K562 (cell line): Measurements from ENCODE around the gene MRPL10. TPM values are rescaled to one million over a fixed set of nuclear protein-coding genes. Genes with fewer than 3 reads are reported as not detected.

Source experiments
- AFF1 ChIP-seq, 2 experiments: fragments of 450-650 bp; IDR thresholded peaks; 2 replicates each; pipeline ENCODE4 v1.6.1; 2018; ENCODE audit warnings: mild to moderate bottlenecking in 2 of 2, low read depth in 1 of 2; ENCODE audit not compliant: partially characterized antibody in 2 of 2
- DIDO1 ChIP-seq: fragments of 450-650 bp; IDR thresholded peaks from 2 replicates; pipeline ENCODE4 v1.6.1; 2016; ENCODE audit warnings: low read depth, missing biosample characterization, missing genetic modification characterization
- E2F4 ChIP-seq: sonication (generic); formaldehyde crosslinking; IDR thresholded peaks from 2 replicates; pipeline ENCODE4 v1.8.0; 2022; ENCODE audit warnings: mild to moderate bottlenecking, low read depth, missing genetic modification reagents
- FOXP4 ChIP-seq: sonication (generic); formaldehyde crosslinking; IDR thresholded peaks from 2 replicates; pipeline ENCODE4 v1.8.0; 2022; ENCODE audit warnings: mild to moderate bottlenecking, missing genetic modification reagents, borderline replicate concordance
- GTF3C2 ChIP-seq: IDR thresholded peaks from 3 replicates; pipeline ENCODE4 v1.6.1; 2011; ENCODE audit warnings: borderline replicate concordance, mild to moderate bottlenecking, moderate library complexity; ENCODE audit not compliant: insufficient read length; ENCODE audit errors: extremely low read depth
- HNRNPH1 ChIP-seq: fragments of 200-400 bp; formaldehyde crosslinking; optimal IDR thresholded peaks from 2 replicates; pipeline ENCODE3; 2017; ENCODE audit warnings: low read depth, mild to moderate bottlenecking, low read length, moderate library complexity
- MCM7 ChIP-seq, 2 experiments: fragments of 450-650 bp; IDR thresholded peaks; 2 replicates each; pipeline ENCODE4 v1.6.1; 2016 to 2018
- NCOA2 ChIP-seq, 2 experiments: fragments of 450-650 bp; IDR thresholded peaks; 2 replicates each; pipeline ENCODE4 v1.6.1; 2018; ENCODE audit warnings: mild to moderate bottlenecking in 2 of 2, moderate library complexity in 1 of 2; ENCODE audit not compliant: partially characterized antibody in 2 of 2
- POLR2A ChIP-seq: fragments of 450-650 bp; conservative IDR thresholded peaks from 2 replicates; pipeline ENCODE4 v1.6.1; 2016
- ZBTB2 ChIP-seq: fragments of 450-650 bp; IDR thresholded peaks from 2 replicates; pipeline ENCODE4 v1.6.1; 2016; ENCODE audit warnings: antibody characterized with exemption
- ZNF586 ChIP-seq: fragments of 450-650 bp; formaldehyde crosslinking; conservative IDR thresholded peaks from 2 replicates; pipeline ENCODE4 v1.4.0; 2020; ENCODE audit warnings: mild to moderate bottlenecking, moderate library complexity
- ZNF639 ChIP-seq, 2 experiments: fragments of 200-800 bp in 1 of 2; sonication (Bioruptor generic) in 1 of 2; sonication (generic) in 1 of 2; formaldehyde crosslinking in 1 of 2; IDR thresholded peaks in 1 of 2; conservative IDR thresholded peaks in 1 of 2; 2 replicates each; pipeline versions ENCODE4 v1.5.0 to v1.6.1; 2016 to 2020; ENCODE audit warnings: missing compliant biosample characterization in 1 of 2, missing genetic modification characterization in 1 of 2, missing genetic modification reagents in 1 of 2
- polyA plus RNA-seq, 8 experiments: library from polyadenylated mRNA; depleted of rRNA in 4 of 8; stranded (reverse) in 5 of 8; unstranded in 3 of 8; fragments of >200 nt; fragmentation: Nextera tagmentation in 2 of 8; fragmentation: Illumina TruSeq in 1 of 8; extraction: Ambion mirVana in 2 of 8; extraction: Trizol in 1 of 8; gene quantifications; 2 replicates each; pipeline versions ENCODE4 v1.2.1 to v1.2.3, GENCODE V29; 2011 to 2014; ENCODE audit warnings: inconsistent platforms in 1 of 8, missing spikeins in 1 of 8
- total RNA-seq, 7 experiments: library from RNA; depleted of rRNA in 6 of 7; stranded (reverse); fragments of >200 nt in 6 of 7; fragmentation: Illumina TruSeq in 2 of 7; extraction: Trizol in 2 of 7; gene quantifications; 2 replicates each; pipeline versions ENCODE4 v1.2.1 to v1.2.3, GENCODE V29; 2011 to 2021; ENCODE audit warnings: low replicate concordance in 1 of 7

Gene MRPL10
- total and polyA plus RNA-seq, 9 of the 15 experiments (the other 6 are each of a cell fraction or from before 2014, with no cell fraction given), result 27.8 to 105 (median 67.3) TPM

GRCh38 chr17:47785538-47786123 lies 45.7 kb downstream of the MRPL10 start (continued):
- TF ChIP-seq GTF3C2 (no peak), ZBTB2 (no peak), E2F4 (CRISPR knock-in tag) (0 out of 2 replicates have a peak, but pooled peaks have one; percentile 48), NCOA2 (IDR thresholded peaks at IDR 0.05; ENCODE audit: partially characterized antibody in 2 of 2) (no peak), HNRNPH1 (no peak), POLR2A (no peak), MCM7 (IDR thresholded peaks at IDR 0.05) (no peak), DIDO1 (tag) (no peak), ZNF639 (CRISPR knock-in tag; conservative IDR thresholded peaks at IDR 0.05 in 1 of 2, IDR thresholded peaks at IDR 0.05 in 1 of 2) (no peak), FOXP4 (CRISPR knock-in tag) (peak; percentile 57; the same call in 1 of the 2 replicates), AFF1 (IDR thresholded peaks at IDR 0.05; ENCODE audit: low read depth in 1 of 2, partially characterized antibody in 2 of 2) (peak in 1 of 2 experiments; percentile 83), ZNF586 (CRISPR knock-in tag) (no peak)
